Measurements from ENCODE around the gene MRPL38.
"Not testable (repeated sequence)": the region's sequence is repeated elsewhere in the genome, so short reads cannot be mapped to it uniquely, and the experiment has no call there.

The MRPL38 gene

GRCh38 chr17:75854101-75854748 lies 50.5 kb downstream of the MRPL38 start:
- DNase-seq (ENCODE audit: low read depth) = peak; percentile 91

- DNase-seq (ENCODE audit: low read depth) = peak; percentile 77
These were observed 51.3 kb downstream of the MRPL38 start for GRCh38 chr17:75853433-75853832.

- DNase-seq (ENCODE audit: low read depth) = not testable (repeated sequence)
These were observed 53.0 kb downstream of the MRPL38 start for GRCh38 chr17:75851693-75851991.

DNA sequence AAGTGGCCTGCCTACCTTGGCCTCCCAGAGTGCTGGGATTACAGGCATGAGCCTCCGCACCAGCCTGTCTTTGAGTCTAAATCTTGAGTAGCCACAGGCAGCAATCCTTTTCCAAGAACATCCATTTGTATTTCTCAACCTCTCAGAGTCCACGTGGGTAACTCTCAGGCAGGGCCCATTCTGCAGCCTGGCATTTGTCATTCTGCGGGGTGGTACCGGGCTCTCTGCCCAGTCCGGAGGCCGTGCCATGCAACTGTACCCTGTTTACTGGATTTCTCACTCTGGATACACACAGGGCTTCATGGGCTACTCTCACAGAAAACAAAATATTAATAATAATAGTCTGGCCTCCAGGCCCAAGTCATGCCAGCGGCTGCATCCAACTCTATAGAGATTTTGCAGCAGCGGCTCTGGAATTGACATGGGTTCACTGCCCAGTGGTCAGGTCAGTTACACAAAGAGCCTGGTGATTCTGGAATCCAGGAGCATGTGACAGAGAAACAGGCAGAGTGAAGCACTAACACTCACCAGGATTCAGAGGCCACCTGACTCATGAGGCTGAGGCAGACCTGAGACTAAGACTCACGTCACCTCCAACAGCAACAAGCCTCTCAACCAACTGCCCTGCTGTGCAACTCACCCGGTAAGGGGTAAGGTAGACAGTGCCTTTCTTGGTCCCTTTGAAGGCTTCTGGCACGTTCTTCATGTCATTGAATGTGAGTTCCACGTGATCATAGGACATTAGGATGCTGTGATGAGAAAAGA lies 53.6 kb downstream of the MRPL38 start:
- peak; percentile 42 for DNase-seq (ENCODE audit: low read depth)

DNA sequence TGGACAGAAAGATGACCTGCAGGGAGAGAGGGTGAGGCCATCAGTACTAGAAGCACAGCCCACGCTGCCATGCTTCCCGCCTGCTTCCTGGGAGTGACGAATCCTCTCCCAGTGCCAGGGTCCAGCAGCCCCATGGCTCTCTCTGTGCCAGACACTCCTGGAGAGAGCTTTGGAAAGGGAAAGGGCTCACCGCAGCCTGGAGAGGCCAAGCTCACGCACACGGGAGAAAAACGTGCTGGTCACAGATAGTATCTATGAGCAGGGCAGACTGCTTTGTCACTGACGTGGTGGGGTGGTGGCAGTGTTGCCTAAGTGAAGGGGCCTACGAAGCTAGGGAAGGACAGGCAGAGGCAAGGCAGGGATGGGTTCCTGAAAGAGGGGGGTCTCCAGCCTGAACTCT lies 55.0 kb downstream of the MRPL38 start:
- DNase-seq (ENCODE audit: low read depth) = no peak

GRCh38 chr17:75849279-75849646 lies 55.4 kb downstream of the MRPL38 start:
- no peak for DNase-seq (ENCODE audit: low read depth)

Measured in ELR (cell line).